Endothelial cell of umbilical vein (primary cell): ENCODE data around the gene PML. TPM values are rescaled to one million over a fixed set of nuclear protein-coding genes. Genes with fewer than 3 reads are reported as not detected.

ENCODE experiments used
- BruUV-seq: library from RNA; stranded (reverse); fragments of 400-500 nt; replicated peaks from 2 replicates; lab custom pipeline; 2021; lab: Mats Ljungman, UMichigan
- CTCF ChIA-PET: fragments of 300-600, 350-600 bp; sonication (Branson Sonifier 250); formaldehyde crosslinking; loops from one replicate; lab custom pipeline; 2021; ENCODE audit warnings: antibody characterized with exemption, inconsistent platforms; lab: Charles Lee
- POLR2A ChIA-PET: fragments of 300-600, 350-600 bp; sonication (Branson Sonifier 250); formaldehyde crosslinking; loops from one replicate; lab custom pipeline; 2021; ENCODE audit warnings: antibody characterized with exemption, inconsistent platforms; lab: Charles Lee
- DNase-seq: peaks from one replicate; pipeline ENCODE4 v3.0.0-alpha.2; 2011; ENCODE audit warnings: low read depth, low spot score
- FAIRE-seq: peaks from 2 replicates; lab custom pipeline; 2011; peaks lifted over from hg19 to GRCh38; lab: Jason Lieb, UNC
- H2AFZ ChIP-seq: 2 replicates; pipeline ENCODE4 v1.6.0; 2012; ENCODE audit warnings: low read depth, low read length, control low read depth, inconsistent platforms
- H3K27ac ChIP-seq: 2 replicates; pipeline ENCODE4 v1.5.1; 2011; ENCODE audit warnings: low read depth, mild to moderate bottlenecking, control low read depth, low read length, moderate library complexity; ENCODE audit not compliant: insufficient read depth
- H3K27me3 ChIP-seq, 2 experiments: 2 replicates each; pipeline versions ENCODE4 v1.6.0 to v1.6.1; 2011; ENCODE audit warnings: low read length in 2 of 2, mixed read lengths in 1 of 2; ENCODE audit not compliant: control insufficient read depth in 2 of 2, insufficient read depth in 2 of 2
- H3K36me3 ChIP-seq, 2 experiments: 2 replicates in 1 of 2; 3 replicates in 1 of 2; pipeline ENCODE4 v1.5.1; 2011; ENCODE audit warnings: low read length in 2 of 2, mild to moderate bottlenecking in 1 of 2, moderate library complexity in 1 of 2; ENCODE audit not compliant: control insufficient read depth in 2 of 2, insufficient read depth in 2 of 2; ENCODE audit errors: extremely low read depth in 1 of 2
- H3K4me1 ChIP-seq: 3 replicates; pipeline ENCODE4 v1.5.1; 2011; ENCODE audit warnings: mild to moderate bottlenecking, low read length; ENCODE audit not compliant: control insufficient read depth, insufficient read depth; ENCODE audit errors: extremely low read depth
- H3K4me2 ChIP-seq: 2 replicates; pipeline ENCODE4 v1.6.1; 2011; ENCODE audit warnings: low read length, control low read depth, mixed read lengths; ENCODE audit not compliant: insufficient read depth
- H3K4me3 ChIP-seq, 3 experiments: fragments of 200-600 bp in 1 of 3; sonication (generic), shearing (Covaris generic) in 1 of 3; replicated peaks in 1 of 3; 2 replicates each; pipeline ENCODE4 v1.5.1; 2011 to 2016; ENCODE audit warnings: control low read depth in 3 of 3, low read length in 3 of 3, mild to moderate bottlenecking in 2 of 3, inconsistent platforms in 1 of 3, low read depth in 1 of 3, moderate library complexity in 1 of 3; ENCODE audit not compliant: insufficient read depth in 1 of 3
- H3K79me2 ChIP-seq: 2 replicates; pipeline ENCODE4 v1.6.0; 2012; ENCODE audit warnings: low read length, inconsistent platforms; ENCODE audit not compliant: control insufficient read depth, insufficient read depth
- H3K9ac ChIP-seq: replicated peaks from 2 replicates; pipeline ENCODE3; 2011; ENCODE audit warnings: low read length, control low read depth; ENCODE audit not compliant: insufficient read depth; ENCODE audit errors: extremely low read depth
- H3K9me1 ChIP-seq: replicated peaks from 3 replicates; pipeline ENCODE4 v1.6.0; 2011; ENCODE audit warnings: mild to moderate bottlenecking, low read length; ENCODE audit not compliant: control insufficient read depth, insufficient read depth; ENCODE audit errors: extremely low read depth
- H3K9me3 ChIP-seq: replicated peaks from 2 replicates; pipeline ENCODE4 v1.5.1; 2012; ENCODE audit warnings: low read length, inconsistent platforms; ENCODE audit not compliant: control insufficient read depth, insufficient read depth
- H4K20me1 ChIP-seq: replicated peaks from 2 replicates; pipeline ENCODE3; 2011; ENCODE audit warnings: mild to moderate bottlenecking, low read length; ENCODE audit not compliant: control insufficient read depth, insufficient read depth; ENCODE audit errors: extremely low read depth
- EZH2 ChIP-seq: IDR thresholded peaks from 2 replicates; pipeline ENCODE4 v1.6.1; 2012; ENCODE audit warnings: borderline replicate concordance, low read depth, mild to moderate bottlenecking, moderate library complexity, low read length, inconsistent platforms; ENCODE audit not compliant: severe bottlenecking
- FOS ChIP-seq: IDR thresholded peaks from 2 replicates; pipeline ENCODE4 v1.6.1; 2011; ENCODE audit warnings: mild to moderate bottlenecking, low read length, moderate library complexity, borderline replicate concordance; ENCODE audit not compliant: insufficient read depth
- GATA2 ChIP-seq: IDR thresholded peaks from 2 replicates; pipeline ENCODE4 v1.7.0; 2011; ENCODE audit warnings: low read depth, mild to moderate bottlenecking, moderate library complexity, mixed read lengths, low read length; ENCODE audit not compliant: insufficient read length, insufficient read depth
- JUN ChIP-seq: IDR thresholded peaks from 2 replicates; pipeline ENCODE4 v1.6.1; 2011; ENCODE audit warnings: borderline replicate concordance, low read depth; ENCODE audit not compliant: insufficient read length, insufficient read depth
- MYC ChIP-seq: IDR thresholded peaks from one replicate; pipeline ENCODE4 v1.6.1; 2011; ENCODE audit warnings: mild to moderate bottlenecking, low read depth, low read length
- POLR2A ChIP-seq: IDR thresholded peaks from 2 replicates; pipeline ENCODE4 v1.6.1; 2012; ENCODE audit warnings: low read depth, mild to moderate bottlenecking, control low read depth, low read length
- POLR2AphosphoS5 ChIP-seq: IDR thresholded peaks from 2 replicates; pipeline ENCODE4 v1.6.1; 2012; ENCODE audit warnings: low read depth, mild to moderate bottlenecking, control low read depth, low read length, moderate library complexity; ENCODE audit not compliant: insufficient read depth
- dilution Hi-C: fragments of 300-500 bp; cut with MboI; formaldehyde crosslinking; loops from one replicate; pipeline ENCODE4 v1.15.0; 2019; ENCODE audit warnings: low sequenced_read_pairs; ENCODE audit not compliant: extremely low pct_ligation_motif_present
- intact Hi-C: fragments of 100-400 bp; cut with micrococcal nuclease; formaldehyde crosslinking; loops from one replicate; pipeline ENCODE4 v1.10.0; 2022
- polyA plus RNA-seq, 4 experiments: library from polyadenylated mRNA; depleted of rRNA in 3 of 4; stranded (reverse) in 3 of 4; unstranded in 1 of 4; fragments of >200 nt; gene quantifications; 2 replicates each; pipeline versions ENCODE4 v1.2.1 to v1.2.3, GENCODE V29; 2011 to 2012; ENCODE audit warnings: missing spikeins in 1 of 4
- total RNA-seq: library from RNA; stranded (reverse); gene quantifications from 2 replicates; pipeline ENCODE4 v1.2.3, GENCODE V29; 2021
- TF ChIP-seq, protein P1 (sequence below), 2 donors: IDR thresholded peaks; 1 replicate in 1 of 2; 2 replicates in 1 of 2; pipeline ENCODE4 v1.5.1; 2011; ENCODE audit warnings: low read length in 2 of 2, mild to moderate bottlenecking in 2 of 2, moderate library complexity in 2 of 2, control low read depth in 1 of 2, inconsistent platforms in 1 of 2, low read depth in 1 of 2; ENCODE audit not compliant: insufficient read depth in 1 of 2; ENCODE audit errors: extremely low read depth in 1 of 2
- TF ChIP-seq, protein P2 (sequence below): IDR thresholded peaks from 2 replicates; pipeline ENCODE4 v1.6.1; 2011; ENCODE audit not compliant: insufficient read depth, insufficient read length

The PML gene
- total and polyA plus RNA-seq, 2 donors (not counting 3 experiments of a cell fraction or from before 2014, with no cell fraction given) = 30.4 to 79.6 TPM

DNA sequence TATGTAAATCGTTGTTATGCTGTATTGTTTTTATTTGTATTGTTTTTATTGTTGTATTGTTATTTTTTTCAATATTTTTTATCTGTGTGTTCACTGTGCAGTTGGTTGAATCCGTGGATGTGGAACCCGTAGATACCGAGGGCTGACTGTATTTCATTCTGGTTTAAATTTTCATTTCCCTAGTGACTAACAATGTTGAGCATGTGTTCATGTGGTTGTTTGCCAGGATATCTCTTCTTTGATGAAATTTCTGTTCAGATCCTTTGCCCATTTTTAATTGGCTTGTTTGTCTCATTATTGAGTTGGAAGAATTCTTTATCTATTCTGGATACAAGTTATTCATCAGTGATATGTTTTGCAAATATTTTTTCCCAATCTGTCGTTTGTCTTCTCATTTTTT is 32.1 kb upstream of the PML start:
- H3K79me2 ChIP-seq = no peaks in the 10 kb centered on the region
- H3K27me3 ChIP-seq = no peaks in the 10 kb centered on the region
- CTCF ChIA-PET = interaction anchor here (2.2 to 9.7 kb wide), 4 partner anchors 11 to 89 kb away, joined by 17 to 217 read pairs (median 32); partner anchors contain the start of gene TBC1D21
- peaks cover 10% of the 10 kb centered on the region for H3K4me1 ChIP-seq
- no peaks in the 10 kb centered on the region for H3K9me1 ChIP-seq
- no peaks in the 10 kb centered on the region for H4K20me1 ChIP-seq
- no peak overlapping the region for H3K27ac ChIP-seq
- no TSS peak for BruUV-seq
- FAIRE-seq = no peak
- H3K9ac ChIP-seq = no peak overlapping the region
- no peaks in the 10 kb centered on the region for H3K9me3 ChIP-seq
- no peaks in the 10 kb centered on the region for H3K36me3 ChIP-seq
- TF ChIP-seq FOS (no peak), EZH2 (no peak), JUN (no peak), POLR2A (no peak), MYC (no peak), GATA2 (no peak), POLR2AphosphoS5 (no peak)
- TF ChIP-seq, protein P1, sequence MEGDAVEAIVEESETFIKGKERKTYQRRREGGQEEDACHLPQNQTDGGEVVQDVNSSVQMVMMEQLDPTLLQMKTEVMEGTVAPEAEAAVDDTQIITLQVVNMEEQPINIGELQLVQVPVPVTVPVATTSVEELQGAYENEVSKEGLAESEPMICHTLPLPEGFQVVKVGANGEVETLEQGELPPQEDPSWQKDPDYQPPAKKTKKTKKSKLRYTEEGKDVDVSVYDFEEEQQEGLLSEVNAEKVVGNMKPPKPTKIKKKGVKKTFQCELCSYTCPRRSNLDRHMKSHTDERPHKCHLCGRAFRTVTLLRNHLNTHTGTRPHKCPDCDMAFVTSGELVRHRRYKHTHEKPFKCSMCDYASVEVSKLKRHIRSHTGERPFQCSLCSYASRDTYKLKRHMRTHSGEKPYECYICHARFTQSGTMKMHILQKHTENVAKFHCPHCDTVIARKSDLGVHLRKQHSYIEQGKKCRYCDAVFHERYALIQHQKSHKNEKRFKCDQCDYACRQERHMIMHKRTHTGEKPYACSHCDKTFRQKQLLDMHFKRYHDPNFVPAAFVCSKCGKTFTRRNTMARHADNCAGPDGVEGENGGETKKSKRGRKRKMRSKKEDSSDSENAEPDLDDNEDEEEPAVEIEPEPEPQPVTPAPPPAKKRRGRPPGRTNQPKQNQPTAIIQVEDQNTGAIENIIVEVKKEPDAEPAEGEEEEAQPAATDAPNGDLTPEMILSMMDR (IDR thresholded peaks at IDR 0.05; ENCODE audit: extremely low read depth in 1 of 2, insufficient read depth in 1 of 2, low read depth in 1 of 2, low read length in 2 of 2) = no peak
- TF ChIP-seq, protein P2, sequence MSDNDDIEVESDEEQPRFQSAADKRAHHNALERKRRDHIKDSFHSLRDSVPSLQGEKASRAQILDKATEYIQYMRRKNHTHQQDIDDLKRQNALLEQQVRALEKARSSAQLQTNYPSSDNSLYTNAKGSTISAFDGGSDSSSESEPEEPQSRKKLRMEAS = no peak
- no peak overlapping the region for H3K4me2 ChIP-seq
- H2AFZ ChIP-seq = no peak overlapping the region
- DNase-seq = no peak
- POLR2A ChIA-PET = no interaction called here
- intact Hi-C loops (no loop called here), dilution Hi-C loops (no loop called here)
- H3K4me3 ChIP-seq = no peak overlapping the region
